ENCODE data around the gene MAPKAPK3.

Gene MAPKAPK3
- 72.8 to 318 (median 246) reads per million in 18 experiments for total RNA-seq

- peak in 1 of 2 donors; percentile 47 for DNase-seq
These were observed at the start of gene MAPKAPK3 for GRCh38 chr3:50617096-50617791. Gene MAPKAPK3, plus strand, starts transcription at chr3:50617151. Its CDS starts 415 bp downstream, at chr3:50617566.

DNA sequence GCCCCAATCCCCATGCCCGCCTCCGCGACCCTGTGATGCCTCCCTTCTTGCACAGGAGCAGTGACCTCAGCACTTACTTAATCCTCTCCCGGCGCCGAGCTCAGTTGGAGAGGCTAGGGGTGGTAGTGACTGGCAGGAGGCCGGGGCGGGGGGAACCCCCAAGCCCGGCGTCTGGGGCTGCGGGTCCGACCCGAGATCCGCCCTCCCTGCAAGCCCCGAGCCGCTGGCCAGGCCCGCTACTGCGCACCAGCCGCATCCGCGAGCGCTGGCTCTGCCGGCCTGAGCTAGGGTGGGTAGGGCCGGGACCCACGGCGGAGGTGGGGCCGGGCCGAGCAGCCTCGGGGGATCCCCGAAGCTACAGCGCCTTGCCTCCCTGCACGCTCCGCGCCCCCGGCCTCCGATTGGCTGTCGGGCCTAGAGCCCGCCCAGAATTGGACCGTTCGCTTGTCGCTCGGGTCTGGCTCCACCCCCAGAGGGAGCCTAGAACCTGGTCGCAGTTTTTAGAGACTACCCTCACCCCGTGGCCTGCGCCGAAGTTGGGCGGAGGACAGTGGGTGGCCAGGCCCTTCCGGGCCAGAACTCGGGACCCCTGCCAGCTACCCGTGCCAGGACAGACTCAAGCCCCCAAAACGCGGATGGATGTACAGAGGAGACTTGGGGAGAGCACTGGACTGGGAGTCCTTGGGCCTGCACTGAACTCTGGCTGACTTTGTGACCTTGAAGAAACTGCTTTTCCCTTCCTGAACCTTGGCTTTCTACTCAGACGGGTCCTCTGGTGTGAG lies 49.4 kb upstream of the MAPKAPK3 start, which contains the start of gene C3orf18:
TSS of gene C3orf18 (minus strand) at position 362 of the 782 bp plus-strand sequence. CDS start 2,048 bp downstream, outside the sequence.
- DNase-seq: peak; percentile 93 to 96

- DNase-seq: peak; percentile 97 to 99
These were observed 47.8 kb upstream of the MAPKAPK3 start, which contains the start of gene HEMK1 for GRCh38 chr3:50568947-50569749. Gene HEMK1, plus strand, starts transcription at chr3:50569522. Its CDS starts 1,583 bp downstream, at chr3:50571105.

- DNase-seq: no peak
These were observed 46.3 kb upstream of the MAPKAPK3 start for GRCh38 chr3:50570508-50571279.

DNA sequence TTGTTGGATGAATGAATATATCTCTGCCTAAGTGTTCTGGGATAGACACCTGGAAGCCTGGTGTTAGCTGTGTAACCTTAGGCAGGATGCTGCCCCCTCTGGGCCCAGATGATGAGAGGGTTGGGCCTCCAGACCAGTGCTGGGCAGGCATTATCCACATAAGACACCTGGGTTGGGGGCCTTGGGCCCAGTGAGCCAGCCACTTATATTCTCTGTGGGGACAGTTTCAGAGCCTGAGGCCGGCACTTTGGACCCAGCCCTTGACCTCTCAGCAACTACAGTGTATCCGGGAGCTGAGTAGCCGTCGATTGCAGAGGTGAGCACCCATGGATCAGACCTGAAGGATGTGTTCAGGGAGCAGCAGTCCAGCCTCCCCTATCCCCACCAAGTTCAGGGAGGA lies 45.5 kb upstream of the MAPKAPK3 start:
- DNase-seq: no peak

DNA sequence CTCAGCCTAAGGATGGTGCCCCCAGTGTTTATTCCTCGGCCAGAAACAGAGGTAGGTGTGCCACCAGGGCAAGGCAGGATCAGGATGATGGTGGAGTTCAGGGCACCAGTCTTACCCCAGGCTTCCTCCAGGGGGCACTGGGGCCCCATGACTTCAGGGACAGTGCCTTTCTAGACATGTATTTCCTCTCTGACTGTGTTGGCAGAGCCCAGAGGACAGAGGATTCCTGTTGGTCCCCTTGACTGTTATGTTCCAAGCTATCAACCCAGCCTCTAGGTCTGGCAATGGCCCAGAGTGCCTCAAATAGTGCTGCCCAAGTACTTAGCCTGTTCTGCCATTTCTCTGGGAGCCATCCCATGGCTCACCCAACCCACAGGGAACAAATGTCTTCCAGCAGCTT lies 44.8 kb upstream of the MAPKAPK3 start:
- peak; percentile 83 to 88 for DNase-seq

- no peak for DNase-seq
These were observed 44.1 kb upstream of the MAPKAPK3 start for GRCh38 chr3:50572801-50573371.

- no peak for DNase-seq
These were observed 43.1 kb upstream of the MAPKAPK3 start for GRCh38 chr3:50573566-50574443.

GRCh38 chr3:50574444-50574831 lies 42.5 kb upstream of the MAPKAPK3 start:
- DNase-seq: no peak

DNA sequence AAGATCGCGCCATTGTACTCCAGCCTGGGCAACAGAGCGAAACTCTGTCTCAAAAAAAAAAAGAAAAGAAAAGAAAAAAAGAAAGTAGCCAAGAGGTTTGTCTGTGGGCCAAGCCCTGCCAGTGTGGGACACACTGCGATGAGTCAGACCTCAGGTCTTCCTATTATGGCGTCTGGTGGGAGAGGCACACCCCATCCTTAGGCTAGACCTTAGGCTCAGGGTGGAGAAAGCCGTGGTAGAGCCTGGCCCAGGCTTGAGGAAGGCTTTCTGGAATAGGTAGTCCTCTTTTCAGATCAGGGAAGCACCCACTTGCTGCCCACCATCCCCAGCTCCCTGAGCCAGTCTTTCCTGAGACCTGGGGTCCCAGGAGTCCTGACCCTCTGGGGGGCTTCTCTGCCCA lies 41.6 kb upstream of the MAPKAPK3 start:
- no peak for DNase-seq

GRCh38 chr3:50577348-50577747 lies 39.6 kb upstream of the MAPKAPK3 start:
- DNase-seq: no peak

- DNase-seq: no peak
These were observed 36.1 kb upstream of the MAPKAPK3 start for GRCh38 chr3:50580683-50581458.

DNA sequence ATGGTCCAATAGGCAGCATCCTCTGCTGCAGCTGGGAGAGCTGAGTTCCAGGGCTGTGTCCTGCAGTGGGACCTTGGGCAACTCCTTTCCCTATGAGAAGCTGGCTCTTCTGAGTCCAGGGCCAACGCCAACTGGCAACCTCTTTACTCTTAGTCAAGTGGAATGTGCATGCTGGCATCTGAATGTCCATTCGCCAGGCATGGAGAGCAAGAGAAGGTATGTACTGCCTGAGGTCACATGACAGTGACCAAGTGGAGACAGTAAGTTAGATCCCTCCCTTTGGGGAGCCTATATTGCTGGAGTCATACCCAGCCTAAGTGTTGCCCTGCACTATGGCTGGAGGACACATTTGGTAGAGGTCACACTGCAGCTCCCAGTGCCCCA lies 35.5 kb upstream of the MAPKAPK3 start:
- no peak for DNase-seq

DNA sequence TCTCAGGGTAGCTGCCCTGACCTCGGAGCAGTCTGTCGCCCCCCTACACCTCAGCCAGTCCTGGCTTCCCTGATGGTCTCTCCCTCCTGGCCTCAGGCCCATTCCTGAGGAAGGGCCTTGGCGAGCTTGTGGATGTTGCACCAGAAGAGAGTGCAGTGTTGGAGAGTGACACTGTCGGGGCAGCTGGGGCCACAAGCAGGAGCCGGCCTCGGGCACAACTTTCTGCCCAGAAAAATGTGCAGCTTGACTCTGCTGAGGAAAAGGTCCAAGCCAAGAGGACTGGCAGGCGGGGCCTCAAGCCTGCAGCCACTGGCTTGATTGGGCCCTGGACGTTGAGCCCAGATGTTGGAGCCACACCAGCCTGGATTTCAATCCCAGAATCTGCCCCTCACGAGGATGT lies 34.9 kb upstream of the MAPKAPK3 start:
- DNase-seq: no peak

GRCh38 chr3:50583897-50584296 lies 33.1 kb upstream of the MAPKAPK3 start:
- DNase-seq: no peak

DNA sequence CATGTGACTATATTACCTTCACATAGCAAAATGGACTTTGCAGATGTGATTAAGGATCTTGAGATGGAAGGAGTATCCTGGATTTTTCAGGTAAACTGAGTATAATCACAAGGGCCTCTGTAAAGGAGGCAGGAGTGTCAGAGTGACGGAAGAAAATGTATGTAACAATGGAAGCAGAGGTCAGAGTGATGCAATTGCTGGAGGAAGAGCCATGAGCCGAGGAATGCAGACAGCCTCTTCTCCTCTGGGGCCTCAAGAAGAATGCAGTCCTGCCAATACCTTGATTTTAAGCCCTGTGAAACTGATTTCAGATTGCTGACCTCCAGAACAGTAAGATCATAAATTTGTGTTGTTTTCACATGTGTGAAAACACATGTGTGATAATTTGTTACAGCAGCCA lies 32.6 kb upstream of the MAPKAPK3 start:
- DNase-seq: peak in 1 of 2 donors; percentile 22

GRCh38 chr3:50585919-50586762 lies 30.8 kb upstream of the MAPKAPK3 start:
- DNase-seq: peak in 1 of 2 donors; percentile 25

GRCh38 chr3:50586763-50587070 lies 30.2 kb upstream of the MAPKAPK3 start:
- DNase-seq: no peak

- no peak for DNase-seq
These were observed 29.6 kb upstream of the MAPKAPK3 start for GRCh38 chr3:50587373-50587772.

Data from inflammatory macrophage (primary cell).